GM23248 (cell line): ENCODE measurements around the gene IPO9. TPM values are rescaled to one million over a fixed set of nuclear protein-coding genes. Genes with fewer than 3 reads are reported as not detected.

Source experiments
- DNase-seq: peaks from one replicate; pipeline ENCODE4 v3.0.0-alpha.2; 2015
- H2AFZ ChIP-seq: fragments of 200-600 bp; sonication (generic); 2 replicates; pipeline ENCODE4 v1.6.1; 2016; ENCODE audit warnings: antibody characterized with exemption
- H3F3A ChIP-seq: fragments of 200-600 bp; sonication (generic); 2 replicates; pipeline ENCODE4 v1.6.1; 2016; ENCODE audit warnings: mild to moderate bottlenecking, antibody characterized with exemption, mixed run types; ENCODE audit not compliant: insufficient read depth
- H3K27ac ChIP-seq: fragments of 200-600 bp; sonication (generic); 2 replicates; pipeline ENCODE4 v1.5.1; 2016; ENCODE audit warnings: mild to moderate bottlenecking
- H3K27me3 ChIP-seq: fragments of 200-600 bp; sonication (generic); replicated peaks from 2 replicates; pipeline ENCODE4 v1.6.1; 2016; ENCODE audit warnings: mild to moderate bottlenecking; ENCODE audit not compliant: insufficient read depth
- H3K36me3 ChIP-seq: fragments of 200-600 bp; sonication (generic); 2 replicates; pipeline ENCODE4 v1.6.1; 2016; ENCODE audit warnings: low read depth, mild to moderate bottlenecking
- H3K4me1 ChIP-seq: fragments of 200-600 bp; sonication (generic); 2 replicates; pipeline ENCODE4 v1.6.1; 2016; ENCODE audit warnings: mild to moderate bottlenecking; ENCODE audit not compliant: insufficient read depth
- H3K4me2 ChIP-seq: fragments of 200-600 bp; sonication (generic); one replicate; pipeline ENCODE4 v1.6.1; 2016; ENCODE audit warnings: mild to moderate bottlenecking; ENCODE audit not compliant: unreplicated experiment
- H3K4me3 ChIP-seq: fragments of 200-600 bp; sonication (generic); 2 replicates; pipeline ENCODE4 v1.5.1; 2016; ENCODE audit warnings: mild to moderate bottlenecking
- H3K79me2 ChIP-seq: fragments of 200-600 bp; sonication (generic); 2 replicates; pipeline ENCODE4 v1.6.1; 2016; ENCODE audit warnings: mild to moderate bottlenecking; ENCODE audit not compliant: insufficient read depth
- H3K9ac ChIP-seq: fragments of 200-600 bp; sonication (generic); 2 replicates; pipeline ENCODE4 v1.6.1; 2016; ENCODE audit warnings: mild to moderate bottlenecking
- H3K9me2 ChIP-seq: fragments of 200-600 bp; sonication (generic); 2 replicates; pipeline ENCODE4 v1.6.1; 2016; ENCODE audit warnings: mixed run types, mild to moderate bottlenecking, moderate library complexity; ENCODE audit not compliant: insufficient read depth
- H3K9me3 ChIP-seq: fragments of 200-600 bp; sonication (generic); one replicate; pipeline ENCODE4 v1.6.1; 2017; ENCODE audit warnings: low read depth
- H4K20me1 ChIP-seq: fragments of 200-600 bp; sonication (generic); 2 replicates; pipeline ENCODE4 v1.6.0; 2016; ENCODE audit not compliant: insufficient read depth
- EZH2 ChIP-seq: fragments of 200-600 bp; sonication (generic); IDR thresholded peaks from 2 replicates; pipeline ENCODE4 v1.6.1; 2018; ENCODE audit warnings: antibody characterized with exemption, mild to moderate bottlenecking; ENCODE audit not compliant: insufficient read depth, poor library complexity, severe bottlenecking
- EZH2phosphoT487 ChIP-seq: fragments of 200-600 bp; sonication (generic); IDR thresholded peaks from 2 replicates; pipeline ENCODE4 v1.6.1; 2018; ENCODE audit warnings: antibody characterized with exemption, moderate library complexity, mild to moderate bottlenecking, low read depth; ENCODE audit not compliant: insufficient read depth
- WGBS, 2 experiments: methylation state at CpG; one replicate each; pipeline ENCODE4 v1.1.6; 2015 to 2017; ENCODE audit warnings: low lambda C conversion rate in 2 of 2, low coverage in 1 of 2; ENCODE audit errors: missing lambda C conversion rate in 2 of 2; 5-methylcytosine and 5-hydroxymethylcytosine counted together
- in situ Hi-C: fragments of 300-500 bp; cut with MboI; formaldehyde crosslinking; loops from 2 replicates; pipeline ENCODE4 v1.15.0; 2020
- polyA plus RNA-seq: library from polyadenylated mRNA; unstranded; fragments of >200 nt; fragmentation: Nextera tagmentation; extraction: Ambion mirVana; gene quantifications from 2 replicates; pipeline ENCODE4 v1.2.1, GENCODE V29; 2016
- total RNA-seq: library from RNA; depleted of rRNA; stranded (reverse); fragments of >200 nt; shearing (Covaris generic); gene quantifications from 2 replicates; pipeline ENCODE4 v1.2.3, GENCODE V29; 2014

IPO9 gene
- total and polyA plus RNA-seq, 2 experiments from 2014 or later, result 18.3 to 52.4 TPM

DNA sequence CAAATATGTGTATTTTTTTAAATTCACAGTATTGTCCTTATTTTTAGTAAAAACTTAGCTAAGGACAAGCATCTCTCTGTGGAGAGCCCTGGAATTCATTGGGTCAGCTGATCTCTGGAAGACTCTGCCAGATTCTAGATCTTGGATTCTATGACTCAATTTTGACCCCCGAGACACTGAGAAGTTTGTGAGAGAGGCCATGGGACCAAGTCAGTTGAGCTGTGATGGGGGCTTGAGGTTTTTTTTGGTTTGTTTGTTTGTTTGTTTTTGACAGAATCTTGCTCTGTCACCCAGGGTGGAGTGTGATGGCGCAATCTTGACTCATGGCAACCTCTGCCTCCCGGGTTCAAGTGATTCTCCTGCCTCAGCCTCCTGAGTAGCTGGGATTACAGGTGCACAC is 73.2 kb downstream of the IPO9 start:
- no peak overlapping the region for H3K27ac ChIP-seq
- in situ Hi-C loops, result no loop called here

GRCh38 chr1:201903135-201903534 is 74.2 kb downstream of the IPO9 start:
- TF ChIP-seq EZH2phosphoT487, result no peak
- TF ChIP-seq EZH2, result no peak
- Histone ChIP-seq H3K4me2 (peak overlapping the region; percentile 51), H3K4me1 (peaks cover 37% of the 10 kb centered on the region), H3K79me2 (no peaks in the 10 kb centered on the region), H3K9me2 (no peaks in the 10 kb centered on the region), H3K9me3 (no peaks in the 10 kb centered on the region), H3K9ac (no peak overlapping the region), H4K20me1 (no peaks in the 10 kb centered on the region), H3F3A (peaks cover 32% of the 10 kb centered on the region), H3K27me3 (no peaks in the 10 kb centered on the region), H3K4me3 (no peak overlapping the region), H3K27ac (peak overlapping the region; percentile 57), H2AFZ (peak overlapping the region; percentile 58; the same call in 1 of the 2 replicates), H3K36me3 (no peaks in the 10 kb centered on the region)
- DNase-seq, result peak; percentile 75
- WGBS, 2 experiments, result 48 to 61% methylated on average over 5 of the region's 5 CpGs
- in situ Hi-C loops, result no loop called here

More for the DNA sequence above, 73.2 kb downstream of the IPO9 start:
- WGBS, 2 experiments, result 43% methylated on average over 3 of the region's 3 CpGs
- H4K20me1 ChIP-seq, result no peaks in the 10 kb centered on the region
- H3K9me2 ChIP-seq, result no peaks in the 10 kb centered on the region
- H3K9me3 ChIP-seq, result no peaks in the 10 kb centered on the region
- no peak for TF ChIP-seq EZH2phosphoT487
- TF ChIP-seq EZH2, result no peak
- no peaks in the 10 kb centered on the region for H3K27me3 ChIP-seq
- no peak overlapping the region for H3K4me2 ChIP-seq
- H2AFZ ChIP-seq, result no peak overlapping the region
- no peak overlapping the region for H3K4me3 ChIP-seq
- peaks cover 32% of the 10 kb centered on the region for H3F3A ChIP-seq
- H3K4me1 ChIP-seq, result peaks cover 43% of the 10 kb centered on the region
- DNase-seq, result peak; percentile 52
- no peaks in the 10 kb centered on the region for H3K79me2 ChIP-seq
- no peaks in the 10 kb centered on the region for H3K36me3 ChIP-seq
- no peak overlapping the region for H3K9ac ChIP-seq

DNA sequence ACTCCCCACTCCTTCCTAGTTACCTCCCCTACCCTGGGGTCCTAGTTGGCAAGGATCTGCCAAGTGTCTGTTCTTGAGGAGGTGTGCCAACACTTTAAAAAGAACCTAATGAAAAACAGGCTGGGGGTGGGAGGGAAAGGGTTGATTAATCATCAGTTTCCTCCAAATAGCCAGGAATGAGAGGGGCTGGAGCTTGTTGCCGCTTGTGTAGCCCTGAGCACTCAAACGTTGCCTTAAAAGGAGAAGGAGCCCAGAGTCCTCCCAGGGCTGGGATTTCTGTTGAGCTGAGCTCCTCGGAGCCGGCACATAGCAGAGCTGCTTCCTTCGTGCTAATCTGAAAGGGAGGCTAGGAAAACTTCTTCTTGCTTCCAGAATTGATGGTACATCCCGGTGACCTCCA is 75.6 kb downstream of the IPO9 start:
- H3K9me2 ChIP-seq, result no peaks in the 10 kb centered on the region
- in situ Hi-C loops, result no loop called here
- no peak for TF ChIP-seq EZH2phosphoT487
- no peak for TF ChIP-seq EZH2
- peak overlapping the region; percentile 54 for H3K4me3 ChIP-seq
- peak overlapping the region; percentile 63 for H3K9ac ChIP-seq
- H2AFZ ChIP-seq, result peak overlapping the region; percentile 82
- H3F3A ChIP-seq, result peaks cover 32% of the 10 kb centered on the region
- peak overlapping the region; percentile 72 for H3K27ac ChIP-seq
- H4K20me1 ChIP-seq, result no peaks in the 10 kb centered on the region
- peak; percentile 86 for DNase-seq
- no peaks in the 10 kb centered on the region for H3K9me3 ChIP-seq
- H3K27me3 ChIP-seq, result no peaks in the 10 kb centered on the region
- H3K4me2 ChIP-seq, result peak overlapping the region; percentile 74
- 1 to 3% methylated on average over 6 of the region's 6 CpGs for WGBS, 2 experiments
- H3K79me2 ChIP-seq, result no peaks in the 10 kb centered on the region
- H3K4me1 ChIP-seq, result peaks cover 37% of the 10 kb centered on the region
- no peaks in the 10 kb centered on the region for H3K36me3 ChIP-seq

GRCh38 chr1:201905234-201905890 is 76.4 kb downstream of the IPO9 start:
- no peak for DNase-seq
- Histone ChIP-seq H3F3A (peaks cover 32% of the 10 kb centered on the region), H3K27me3 (no peaks in the 10 kb centered on the region), H3K36me3 (no peaks in the 10 kb centered on the region), H3K4me2 (peak overlapping the region; percentile 74), H2AFZ (peak overlapping the region; percentile 82), H4K20me1 (no peaks in the 10 kb centered on the region), H3K4me3 (peak overlapping the region; percentile 54; the same call in 1 of the 2 replicates), H3K4me1 (peaks cover 37% of the 10 kb centered on the region), H3K9ac (peak overlapping the region; percentile 63), H3K9me3 (no peaks in the 10 kb centered on the region), H3K27ac (peak overlapping the region; percentile 72), H3K79me2 (no peaks in the 10 kb centered on the region), H3K9me2 (no peaks in the 10 kb centered on the region)
- no peak for TF ChIP-seq EZH2
- TF ChIP-seq EZH2phosphoT487, result no peak
- WGBS, 2 experiments, result 74 to 75% methylated on average over 6 of the region's 6 CpGs
- in situ Hi-C loops, result no loop called here
